GM23338 (cell line): ENCODE data around the gene CHCHD6. TPM values are rescaled to one million over a fixed set of nuclear protein-coding genes. Genes with fewer than 3 reads are reported as not detected.

Source experiments
- ATAC-seq: fragments of 200-7000 bp; cut with Tn5 transposase; 3 replicates; pipeline ENCODE4 v1.9.1; 2020
- DNase-seq: peaks from one replicate; pipeline ENCODE4 v3.0.0-alpha.2; 2015; ENCODE audit warnings: low spot score
- H2AFZ ChIP-seq: fragments of 200-600 bp; sonication (generic); 2 replicates; pipeline ENCODE4 v1.8.0; 2016; ENCODE audit warnings: antibody characterized with exemption, mild to moderate bottlenecking, moderate library complexity
- H3F3A ChIP-seq: fragments of 200-600 bp; sonication (generic); replicated peaks from 2 replicates; pipeline ENCODE4 v1.8.0; 2017; ENCODE audit warnings: antibody characterized with exemption, mixed run types, low read depth
- H3K27ac ChIP-seq: fragments of 200-600 bp; sonication (generic); 2 replicates; pipeline ENCODE4 v1.6.1; 2016; ENCODE audit warnings: low read depth
- H3K27me3 ChIP-seq: fragments of 200-600 bp; sonication (generic); 2 replicates; pipeline ENCODE4 v1.8.0; 2016; ENCODE audit warnings: mild to moderate bottlenecking, mixed run types, moderate library complexity; ENCODE audit not compliant: insufficient read depth
- H3K36me3 ChIP-seq: fragments of 200-600 bp; sonication (generic); 2 replicates; pipeline ENCODE4 v1.8.0; 2016; ENCODE audit warnings: mild to moderate bottlenecking; ENCODE audit not compliant: insufficient read depth
- H3K4me1 ChIP-seq: fragments of 200-600 bp; sonication (generic); 2 replicates; pipeline ENCODE4 v1.8.0; 2016; ENCODE audit warnings: mild to moderate bottlenecking, moderate library complexity; ENCODE audit not compliant: insufficient read depth
- H3K4me2 ChIP-seq: fragments of 200-600 bp; sonication (generic); 2 replicates; pipeline ENCODE4 v1.7.1; 2017; ENCODE audit warnings: mixed run types
- H3K4me3 ChIP-seq: fragments of 200-600 bp; sonication (generic); 2 replicates; pipeline ENCODE4 v1.6.1; 2016; ENCODE audit warnings: mixed run types
- H3K79me2 ChIP-seq: fragments of 200-600 bp; sonication (generic); replicated peaks from 2 replicates; pipeline ENCODE4 v1.8.0; 2017; ENCODE audit warnings: mild to moderate bottlenecking; ENCODE audit not compliant: insufficient read depth
- H3K9me2 ChIP-seq: fragments of 200-600 bp; sonication (generic); 2 replicates; pipeline ENCODE4 v1.8.0; 2017; ENCODE audit not compliant: insufficient read depth
- H4K20me1 ChIP-seq: fragments of 200-600 bp; sonication (generic); replicated peaks from 2 replicates; pipeline ENCODE4 v1.8.0; 2017; ENCODE audit warnings: mild to moderate bottlenecking; ENCODE audit not compliant: insufficient read depth
- H3K27ac Mint-ChIP-seq: 2 replicates; pipeline ENCODE4 v1.8.0; 2020; ENCODE audit warnings: inconsistent platforms, mild to moderate bottlenecking, moderate library complexity, mixed read lengths
- H3K27me3 Mint-ChIP-seq: 3 replicates; pipeline ENCODE4 v1.8.0; 2022; ENCODE audit warnings: low read depth, mild to moderate bottlenecking, moderate library complexity, mixed read lengths, inconsistent platforms; ENCODE audit not compliant: insufficient read depth, poor library complexity
- H3K36me3 Mint-ChIP-seq: 3 replicates; pipeline ENCODE4 v1.8.0; 2021; ENCODE audit warnings: low read depth, mild to moderate bottlenecking, inconsistent platforms, moderate library complexity, mixed read lengths
- H3K4me1 Mint-ChIP-seq: 3 replicates; pipeline ENCODE4 v1.8.0; 2020; ENCODE audit warnings: mild to moderate bottlenecking, inconsistent platforms, mixed read lengths
- H3K4me3 Mint-ChIP-seq: 3 replicates; pipeline ENCODE4 v1.8.0; 2021; ENCODE audit warnings: moderate library complexity, mild to moderate bottlenecking, inconsistent platforms, mixed read lengths
- H3K9me3 Mint-ChIP-seq: 3 replicates; pipeline ENCODE4 v1.8.0; 2020; ENCODE audit warnings: moderate library complexity, mild to moderate bottlenecking, inconsistent platforms, mixed read lengths
- CREB1 ChIP-seq: fragments of 250-450 bp; sonication (Bioruptor Pico); IDR thresholded peaks from 2 replicates; pipeline ENCODE4 v1.5.0; 2020; ENCODE audit warnings: low read depth, mild to moderate bottlenecking, moderate library complexity
- ETS1 ChIP-seq: IDR thresholded peaks from 2 replicates; pipeline ENCODE4 v1.6.1; 2016; ENCODE audit warnings: antibody characterized with exemption
- EZH2 ChIP-seq: fragments of 200-600 bp; sonication (generic); IDR thresholded peaks from one replicate; pipeline ENCODE4 v1.8.0; 2017; ENCODE audit warnings: antibody characterized with exemption, mild to moderate bottlenecking, low read depth; ENCODE audit not compliant: unreplicated experiment
- EZH2phosphoT487 ChIP-seq: fragments of 200-600 bp; sonication (generic); IDR thresholded peaks from one replicate; pipeline ENCODE4 v1.8.1; 2018; ENCODE audit warnings: antibody characterized with exemption; ENCODE audit not compliant: unreplicated experiment
- JUNB ChIP-seq: IDR thresholded peaks from one replicate; pipeline ENCODE4 v1.6.1; 2016; ENCODE audit warnings: antibody characterized with exemption; ENCODE audit not compliant: unreplicated experiment
- NANOG ChIP-seq: IDR thresholded peaks from 2 replicates; pipeline ENCODE4 v1.6.1; 2016; ENCODE audit warnings: antibody characterized with exemption, borderline replicate concordance
- POLR2AphosphoS5 ChIP-seq: IDR thresholded peaks from 2 replicates; pipeline ENCODE4 v1.6.1; 2016; ENCODE audit warnings: antibody characterized with exemption, low read depth
- STAT1 ChIP-seq: IDR thresholded peaks from one replicate; pipeline ENCODE4 v1.6.1; 2016; ENCODE audit warnings: antibody characterized with exemption; ENCODE audit not compliant: unreplicated experiment
- ZNF114 ChIP-seq: fragments of 250-450 bp; sonication (Bioruptor Pico); IDR thresholded peaks from 2 replicates; pipeline ENCODE4 v1.5.0; 2020; ENCODE audit warnings: mild to moderate bottlenecking, moderate library complexity
- ZNF331 ChIP-seq: fragments of 250-450 bp; sonication (Bioruptor Pico); IDR thresholded peaks from 2 replicates; pipeline ENCODE4 v1.5.0; 2020; ENCODE audit warnings: low read depth, mild to moderate bottlenecking, moderate library complexity
- polyA plus RNA-seq: library from polyadenylated mRNA; unstranded; fragments of >200 nt; fragmentation: Nextera tagmentation; extraction: Ambion mirVana; gene quantifications from 2 replicates; pipeline ENCODE4 v1.2.1, GENCODE V29; 2016
- total RNA-seq: library from RNA; depleted of rRNA; stranded (reverse); fragments of >200 nt; shearing (Covaris generic); gene quantifications from 2 replicates; pipeline ENCODE4 v1.2.3, GENCODE V29; 2014
- TF ChIP-seq, protein P1 (sequence below), 2 experiments: fragments of 200-600 bp in 1 of 2; sonication (generic) in 1 of 2; conservative IDR thresholded peaks; 2 replicates each; pipeline versions ENCODE4 v1.5.1 to v1.6.1; 2016 to 2017; ENCODE audit warnings: antibody characterized with exemption in 2 of 2, low read depth in 2 of 2, mild to moderate bottlenecking in 2 of 2, moderate library complexity in 1 of 2
- TF ChIP-seq, protein P2 (sequence below): fragments of 250-450 bp; sonication (Bioruptor Pico); IDR thresholded peaks from 2 replicates; pipeline ENCODE4 v1.5.0; 2020; ENCODE audit warnings: mild to moderate bottlenecking, moderate library complexity

The CHCHD6 gene
- total and polyA plus RNA-seq, 2 experiments from 2014 or later = 28.8 to 43.0 TPM

DNA sequence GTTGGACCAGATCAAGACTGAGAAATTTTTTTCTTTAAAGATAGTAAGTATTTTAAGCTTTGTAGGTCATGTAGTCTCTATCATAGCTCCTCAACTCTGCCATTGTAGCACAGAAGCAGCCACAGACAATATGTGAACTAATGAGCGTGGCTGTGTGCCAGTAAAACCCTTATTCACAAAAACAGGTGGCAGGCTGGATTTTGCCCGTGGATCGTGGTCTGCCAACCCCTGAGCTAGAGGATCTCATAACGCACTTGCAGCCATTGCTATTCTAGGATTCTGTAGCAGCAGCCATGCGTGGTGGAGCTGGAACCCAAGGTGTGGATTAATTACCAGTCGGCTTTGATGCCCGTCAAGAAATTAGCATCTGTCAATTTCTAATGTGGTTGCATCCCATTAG is 210.2 kb downstream of the CHCHD6 start (continued):
- no peak for TF ChIP-seq EZH2phosphoT487
- no peak for TF ChIP-seq POLR2AphosphoS5
- no peak for TF ChIP-seq ZNF331 (CRISPR knock-in tag)
- no peak for TF ChIP-seq ZNF114 (CRISPR knock-in tag)
- TF ChIP-seq, protein P1, sequence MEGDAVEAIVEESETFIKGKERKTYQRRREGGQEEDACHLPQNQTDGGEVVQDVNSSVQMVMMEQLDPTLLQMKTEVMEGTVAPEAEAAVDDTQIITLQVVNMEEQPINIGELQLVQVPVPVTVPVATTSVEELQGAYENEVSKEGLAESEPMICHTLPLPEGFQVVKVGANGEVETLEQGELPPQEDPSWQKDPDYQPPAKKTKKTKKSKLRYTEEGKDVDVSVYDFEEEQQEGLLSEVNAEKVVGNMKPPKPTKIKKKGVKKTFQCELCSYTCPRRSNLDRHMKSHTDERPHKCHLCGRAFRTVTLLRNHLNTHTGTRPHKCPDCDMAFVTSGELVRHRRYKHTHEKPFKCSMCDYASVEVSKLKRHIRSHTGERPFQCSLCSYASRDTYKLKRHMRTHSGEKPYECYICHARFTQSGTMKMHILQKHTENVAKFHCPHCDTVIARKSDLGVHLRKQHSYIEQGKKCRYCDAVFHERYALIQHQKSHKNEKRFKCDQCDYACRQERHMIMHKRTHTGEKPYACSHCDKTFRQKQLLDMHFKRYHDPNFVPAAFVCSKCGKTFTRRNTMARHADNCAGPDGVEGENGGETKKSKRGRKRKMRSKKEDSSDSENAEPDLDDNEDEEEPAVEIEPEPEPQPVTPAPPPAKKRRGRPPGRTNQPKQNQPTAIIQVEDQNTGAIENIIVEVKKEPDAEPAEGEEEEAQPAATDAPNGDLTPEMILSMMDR (conservative IDR thresholded peaks at IDR 0.05; ENCODE audit: low read depth in 2 of 2) = no peak
- no peak for TF ChIP-seq NANOG

GRCh38 chr3:126915015-126915414 is 211.0 kb downstream of the CHCHD6 start:
- no peaks in the 10 kb centered on the region for H3F3A ChIP-seq
- Mint-ChIP-seq H3K9me3 (peaks cover 5% of the 10 kb centered on the region), H3K36me3 (peaks cover 5% of the 10 kb centered on the region), H3K27me3 (peaks cover 5% of the 10 kb centered on the region), H3K4me1 (peaks cover 9% of the 10 kb centered on the region), H3K4me3 (no peak overlapping the region), H3K27ac (no peak overlapping the region)
- no peak overlapping the region for H3K27ac ChIP-seq
- no peaks in the 10 kb centered on the region for H4K20me1 ChIP-seq
- no peak for ATAC-seq
- H3K9me2 ChIP-seq = no peaks in the 10 kb centered on the region
- H3K4me3 ChIP-seq = no peak overlapping the region
- H3K4me2 ChIP-seq = no peak overlapping the region
- no peak overlapping the region for H2AFZ ChIP-seq
- H3K4me1 ChIP-seq = no peaks in the 10 kb centered on the region
- DNase-seq = no peak
- no peaks in the 10 kb centered on the region for H3K36me3 ChIP-seq
- H3K27me3 ChIP-seq = no peaks in the 10 kb centered on the region
- no peaks in the 10 kb centered on the region for H3K79me2 ChIP-seq
- no peak for TF ChIP-seq POLR2AphosphoS5
- no peak for TF ChIP-seq EZH2
- TF ChIP-seq JUNB = no peak
- no peak for TF ChIP-seq ETS1
- TF ChIP-seq, protein P1 (conservative IDR thresholded peaks at IDR 0.05; ENCODE audit: low read depth in 2 of 2) = no peak
- no peak for TF ChIP-seq ZNF114 (CRISPR knock-in tag)
- TF ChIP-seq STAT1 = no peak
- TF ChIP-seq, protein P2, sequence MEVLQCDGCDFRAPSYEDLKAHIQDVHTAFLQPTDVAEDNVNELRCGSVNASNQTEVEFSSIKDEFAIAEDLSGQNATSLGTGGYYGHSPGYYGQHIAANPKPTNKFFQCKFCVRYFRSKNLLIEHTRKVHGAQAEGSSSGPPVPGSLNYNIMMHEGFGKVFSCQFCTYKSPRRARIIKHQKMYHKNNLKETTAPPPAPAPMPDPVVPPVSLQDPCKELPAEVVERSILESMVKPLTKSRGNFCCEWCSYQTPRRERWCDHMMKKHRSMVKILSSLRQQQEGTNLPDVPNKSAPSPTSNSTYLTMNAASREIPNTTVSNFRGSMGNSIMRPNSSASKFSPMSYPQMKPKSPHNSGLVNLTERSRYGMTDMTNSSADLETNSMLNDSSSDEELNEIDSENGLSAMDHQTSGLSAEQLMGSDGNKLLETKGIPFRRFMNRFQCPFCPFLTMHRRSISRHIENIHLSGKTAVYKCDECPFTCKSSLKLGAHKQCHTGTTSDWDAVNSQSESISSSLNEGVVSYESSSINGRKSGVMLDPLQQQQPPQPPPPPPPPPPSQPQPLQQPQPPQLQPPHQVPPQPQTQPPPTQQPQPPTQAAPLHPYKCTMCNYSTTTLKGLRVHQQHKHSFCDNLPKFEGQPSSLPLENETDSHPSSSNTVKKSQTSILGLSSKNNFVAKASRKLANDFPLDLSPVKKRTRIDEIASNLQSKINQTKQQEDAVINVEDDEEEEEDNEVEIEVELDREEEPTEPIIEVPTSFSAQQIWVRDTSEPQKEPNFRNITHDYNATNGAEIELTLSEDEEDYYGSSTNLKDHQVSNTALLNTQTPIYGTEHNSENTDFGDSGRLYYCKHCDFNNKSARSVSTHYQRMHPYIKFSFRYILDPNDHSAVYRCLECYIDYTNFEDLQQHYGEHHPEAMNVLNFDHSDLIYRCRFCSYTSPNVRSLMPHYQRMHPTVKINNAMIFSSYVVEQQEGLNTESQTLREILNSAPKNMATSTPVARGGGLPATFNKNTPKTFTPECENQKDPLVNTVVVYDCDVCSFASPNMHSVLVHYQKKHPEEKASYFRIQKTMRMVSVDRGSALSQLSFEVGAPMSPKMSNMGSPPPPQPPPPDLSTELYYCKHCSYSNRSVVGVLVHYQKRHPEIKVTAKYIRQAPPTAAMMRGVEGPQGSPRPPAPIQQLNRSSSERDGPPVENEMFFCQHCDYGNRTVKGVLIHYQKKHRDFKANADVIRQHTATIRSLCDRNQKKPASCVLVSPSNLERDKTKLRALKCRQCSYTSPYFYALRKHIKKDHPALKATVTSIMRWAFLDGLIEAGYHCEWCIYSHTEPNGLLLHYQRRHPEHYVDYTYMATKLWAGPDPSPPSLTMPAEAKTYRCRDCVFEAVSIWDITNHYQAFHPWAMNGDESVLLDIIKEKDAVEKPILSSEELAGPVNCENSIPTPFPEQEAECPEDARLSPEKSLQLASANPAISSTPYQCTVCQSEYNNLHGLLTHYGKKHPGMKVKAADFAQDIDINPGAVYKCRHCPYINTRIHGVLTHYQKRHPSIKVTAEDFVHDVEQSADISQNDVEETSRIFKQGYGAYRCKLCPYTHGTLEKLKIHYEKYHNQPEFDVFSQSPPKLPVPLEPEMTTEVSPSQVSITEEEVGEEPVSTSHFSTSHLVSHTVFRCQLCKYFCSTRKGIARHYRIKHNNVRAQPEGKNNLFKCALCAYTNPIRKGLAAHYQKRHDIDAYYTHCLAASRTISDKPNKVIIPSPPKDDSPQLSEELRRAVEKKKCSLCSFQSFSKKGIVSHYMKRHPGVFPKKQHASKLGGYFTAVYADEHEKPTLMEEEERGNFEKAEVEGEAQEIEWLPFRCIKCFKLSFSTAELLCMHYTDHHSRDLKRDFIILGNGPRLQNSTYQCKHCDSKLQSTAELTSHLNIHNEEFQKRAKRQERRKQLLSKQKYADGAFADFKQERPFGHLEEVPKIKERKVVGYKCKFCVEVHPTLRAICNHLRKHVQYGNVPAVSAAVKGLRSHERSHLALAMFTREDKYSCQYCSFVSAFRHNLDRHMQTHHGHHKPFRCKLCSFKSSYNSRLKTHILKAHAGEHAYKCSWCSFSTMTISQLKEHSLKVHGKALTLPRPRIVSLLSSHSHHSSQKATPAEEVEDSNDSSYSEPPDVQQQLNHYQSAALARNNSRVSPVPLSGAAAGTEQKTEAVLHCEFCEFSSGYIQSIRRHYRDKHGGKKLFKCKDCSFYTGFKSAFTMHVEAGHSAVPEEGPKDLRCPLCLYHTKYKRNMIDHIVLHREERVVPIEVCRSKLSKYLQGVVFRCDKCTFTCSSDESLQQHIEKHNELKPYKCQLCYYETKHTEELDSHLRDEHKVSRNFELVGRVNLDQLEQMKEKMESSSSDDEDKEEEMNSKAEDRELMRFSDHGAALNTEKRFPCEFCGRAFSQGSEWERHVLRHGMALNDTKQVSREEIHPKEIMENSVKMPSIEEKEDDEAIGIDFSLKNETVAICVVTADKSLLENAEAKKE (CRISPR knock-in tag) = no peak
- TF ChIP-seq CREB1 (CRISPR knock-in tag) = no peak
- TF ChIP-seq ZNF331 (CRISPR knock-in tag) = no peak
